NCI-H2196 (cell line): ENCODE data around the gene NCBP2.
"Not testable (repeated sequence)": the region's sequence is repeated elsewhere in the genome, so short reads cannot be mapped to it uniquely, and the experiment has no call there.

Experiments
- DNase-seq: peaks from one replicate; lab custom pipeline; 2025; ENCODE audit not compliant: unreplicated experiment; lab: John Stamatoyannopoulos, UW

Gene NCBP2

DNA sequence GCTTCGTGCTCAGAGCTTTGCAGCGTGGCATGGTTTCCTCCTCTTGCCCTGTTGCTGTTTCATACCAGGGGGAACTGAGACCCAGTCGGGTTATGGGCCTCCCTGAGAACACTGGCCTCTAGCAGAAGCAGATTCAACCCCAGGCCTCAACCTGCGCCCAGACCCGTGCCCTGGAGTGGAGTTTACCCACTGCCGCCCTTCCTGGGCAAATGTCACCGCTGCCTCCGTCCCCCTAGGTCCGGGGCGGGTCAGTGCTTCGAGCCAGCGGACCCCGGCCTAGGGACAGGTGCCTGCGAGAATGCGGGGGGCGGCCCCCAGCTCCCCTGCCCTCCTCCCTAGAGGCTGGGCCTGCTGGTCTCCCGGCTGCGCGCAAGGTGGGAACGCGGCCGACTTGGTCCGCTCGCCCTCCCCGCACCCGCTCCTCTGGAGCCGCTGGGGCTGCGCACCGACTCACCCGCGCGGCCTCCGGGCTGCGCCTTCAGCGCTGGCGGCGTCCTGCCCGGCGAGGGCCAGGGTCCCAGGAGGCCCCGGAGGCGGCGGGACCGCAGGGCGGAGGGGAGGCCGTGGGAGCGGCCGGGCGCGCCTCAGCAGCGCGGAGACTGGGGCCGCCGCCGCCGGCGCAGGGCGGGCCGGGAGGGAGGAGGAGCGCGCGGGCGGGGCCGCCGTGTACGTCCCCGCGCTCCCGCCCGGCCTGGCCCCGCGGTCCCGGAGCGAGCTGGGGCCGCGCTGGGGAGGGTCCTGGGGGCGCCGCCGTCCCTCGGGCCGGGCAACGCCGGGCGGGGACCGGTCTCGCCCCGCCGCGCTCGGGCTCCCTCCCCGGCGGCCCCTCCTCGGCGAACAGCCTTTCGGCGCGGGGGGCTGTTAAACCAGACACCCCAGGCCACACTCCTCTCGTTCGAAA, 26.2 kb upstream of the NCBP2 start, which contains the start of gene PIGZ:
Gene PIGZ (minus strand): TSS at position 601 of the 901 bp plus-strand sequence. CDS start 16,802 bp downstream, outside the sequence.
- peak; percentile 73 for DNase-seq

DNA sequence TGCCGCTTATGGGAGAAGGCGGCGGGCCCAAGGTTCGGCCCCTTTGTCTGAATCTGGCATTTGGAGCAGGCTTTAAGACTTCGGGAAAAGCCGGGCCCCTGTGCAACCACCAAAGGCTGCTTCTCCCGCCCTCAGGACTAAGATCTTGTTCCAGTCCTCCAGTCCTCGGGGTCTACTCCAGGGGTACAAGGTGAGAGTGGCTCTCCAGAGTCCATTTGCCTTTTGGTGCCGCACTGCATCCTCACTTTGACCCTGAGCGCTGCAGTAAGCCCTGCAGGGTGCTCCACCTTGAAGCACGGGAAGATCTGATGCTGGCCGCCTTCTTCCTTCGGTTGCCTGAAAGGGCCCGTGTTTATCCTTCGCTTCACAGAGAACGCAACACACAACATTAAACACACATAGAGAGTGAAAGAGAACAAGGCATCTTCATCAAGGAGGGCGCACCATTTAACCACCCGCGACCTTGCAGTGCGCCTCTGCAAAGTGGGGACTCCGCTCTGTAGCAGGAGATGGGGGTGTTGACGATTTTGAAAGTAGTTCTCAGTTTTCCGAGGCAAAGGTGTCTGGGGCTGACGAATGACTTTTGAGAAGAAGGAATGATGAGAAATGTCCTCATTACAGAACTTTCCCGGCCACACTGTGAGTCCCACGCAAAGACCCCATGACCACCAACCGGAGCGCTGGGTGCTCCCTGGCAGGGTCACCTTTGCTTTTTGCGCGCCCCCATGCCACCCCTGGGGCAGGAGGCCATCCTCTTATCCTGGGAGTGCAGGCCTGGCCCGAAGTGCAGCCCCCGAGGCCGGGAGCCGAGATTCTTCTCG, 25.3 kb upstream of the NCBP2 start:
- no peak for DNase-seq

DNA sequence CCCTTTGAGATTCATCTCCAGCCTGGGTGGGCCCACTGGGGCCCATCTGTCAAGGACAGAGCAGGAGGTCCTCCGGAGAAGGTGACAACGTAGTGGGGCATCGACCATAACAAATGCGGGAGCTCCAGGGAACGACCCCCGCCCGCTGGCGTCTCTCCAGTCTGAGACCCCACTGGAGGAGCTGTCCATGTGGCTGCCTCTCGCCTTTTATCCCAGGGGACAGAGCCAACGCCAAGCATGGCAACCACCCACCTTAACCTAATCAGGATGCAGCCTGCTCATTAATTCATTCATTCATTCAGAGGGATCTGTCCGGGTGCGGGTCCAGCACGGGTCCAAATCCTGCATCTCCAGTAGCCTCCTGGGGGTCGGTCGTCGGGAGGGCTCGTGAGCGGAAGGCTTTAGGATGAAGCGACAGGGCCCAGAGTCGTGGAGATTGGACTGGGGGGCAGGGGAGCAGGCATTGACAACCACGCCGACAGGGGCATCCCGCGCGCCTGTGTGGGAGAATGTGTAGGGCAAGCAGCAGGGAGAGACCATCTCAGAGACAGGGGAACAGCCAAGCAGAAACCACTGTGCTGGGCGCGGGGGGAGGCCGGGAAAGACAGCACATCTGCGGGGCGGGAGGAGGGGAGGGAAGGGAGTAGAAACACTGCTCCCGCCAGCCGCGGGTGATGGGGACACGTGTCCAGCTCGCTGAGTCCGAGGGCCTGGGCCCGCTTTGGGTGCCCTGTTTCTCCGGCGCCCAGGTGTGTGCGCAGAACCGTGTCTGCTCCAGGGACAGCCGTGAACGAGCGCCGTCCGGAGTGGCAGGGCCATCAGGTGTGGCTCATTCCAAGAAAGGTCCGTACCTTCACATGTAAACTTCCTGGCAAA, 24.4 kb upstream of the NCBP2 start:
- no peak for DNase-seq

DNA sequence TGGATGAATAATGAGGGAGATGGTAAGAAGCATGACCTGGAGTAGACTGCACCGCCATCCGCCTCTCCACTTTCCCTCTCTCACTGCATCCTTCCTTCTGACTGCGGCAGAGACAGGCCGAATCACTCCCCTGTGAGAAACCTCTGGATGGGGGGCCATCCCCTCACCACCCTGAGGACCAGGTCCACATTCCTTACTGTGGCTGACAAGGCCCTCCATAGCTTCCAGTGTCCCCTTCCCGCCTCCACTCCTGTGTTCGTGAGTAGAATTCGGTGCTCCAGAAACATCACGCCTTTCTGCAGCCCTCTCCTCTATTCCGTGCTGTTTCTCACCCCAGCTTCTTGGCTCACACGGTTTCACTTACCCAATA, 23.5 kb upstream of the NCBP2 start:
- no peak for DNase-seq

DNA sequence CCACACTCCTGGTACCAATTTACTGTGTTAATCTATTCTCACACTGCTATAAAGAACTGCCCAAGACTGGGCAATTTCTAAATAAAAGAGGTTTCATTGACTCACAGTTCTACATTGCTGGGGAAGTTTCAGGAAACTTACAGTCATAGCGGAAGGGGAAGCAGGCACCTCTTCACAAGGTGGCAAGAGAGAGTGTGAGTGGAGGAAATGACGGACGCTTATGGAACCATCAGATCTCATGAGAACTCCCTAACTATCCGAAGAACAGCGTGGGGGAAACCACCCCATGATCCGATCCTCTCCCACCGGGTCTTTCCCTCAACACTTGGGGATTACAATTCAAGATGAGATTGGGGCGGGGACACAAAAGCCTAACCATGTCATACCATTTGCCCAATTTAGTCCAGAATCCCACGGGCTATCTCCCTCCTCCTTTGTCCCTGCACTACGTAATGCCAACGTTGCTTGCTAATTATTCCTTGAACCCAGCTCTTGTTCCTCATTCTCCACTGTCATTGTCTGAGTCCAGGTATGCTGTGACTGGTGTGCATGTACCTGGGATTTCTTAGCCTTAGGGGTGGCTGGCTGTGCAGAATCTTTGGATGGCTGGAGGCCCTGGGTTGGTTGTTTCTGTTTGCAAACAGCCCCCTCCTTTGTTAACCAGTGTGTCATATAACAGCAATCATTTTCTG, 22.9 kb upstream of the NCBP2 start:
- no peak for DNase-seq

DNA sequence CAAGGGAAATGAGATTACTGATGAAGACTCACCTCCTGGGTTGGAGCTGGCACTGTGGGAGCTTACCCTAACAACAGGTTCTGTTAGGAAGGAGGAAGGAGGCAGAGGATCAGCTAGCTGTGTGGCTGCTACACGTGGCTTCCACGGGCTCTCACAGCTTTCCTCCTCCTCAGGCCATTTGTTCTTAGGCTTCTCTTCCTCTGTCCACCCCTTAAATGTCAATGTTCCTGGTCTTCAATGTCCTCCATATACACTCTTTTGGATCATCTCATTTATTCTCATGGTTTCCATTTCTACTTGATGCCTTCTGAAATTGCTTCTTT, 21.3 kb upstream of the NCBP2 start:
- no peak for DNase-seq

DNA sequence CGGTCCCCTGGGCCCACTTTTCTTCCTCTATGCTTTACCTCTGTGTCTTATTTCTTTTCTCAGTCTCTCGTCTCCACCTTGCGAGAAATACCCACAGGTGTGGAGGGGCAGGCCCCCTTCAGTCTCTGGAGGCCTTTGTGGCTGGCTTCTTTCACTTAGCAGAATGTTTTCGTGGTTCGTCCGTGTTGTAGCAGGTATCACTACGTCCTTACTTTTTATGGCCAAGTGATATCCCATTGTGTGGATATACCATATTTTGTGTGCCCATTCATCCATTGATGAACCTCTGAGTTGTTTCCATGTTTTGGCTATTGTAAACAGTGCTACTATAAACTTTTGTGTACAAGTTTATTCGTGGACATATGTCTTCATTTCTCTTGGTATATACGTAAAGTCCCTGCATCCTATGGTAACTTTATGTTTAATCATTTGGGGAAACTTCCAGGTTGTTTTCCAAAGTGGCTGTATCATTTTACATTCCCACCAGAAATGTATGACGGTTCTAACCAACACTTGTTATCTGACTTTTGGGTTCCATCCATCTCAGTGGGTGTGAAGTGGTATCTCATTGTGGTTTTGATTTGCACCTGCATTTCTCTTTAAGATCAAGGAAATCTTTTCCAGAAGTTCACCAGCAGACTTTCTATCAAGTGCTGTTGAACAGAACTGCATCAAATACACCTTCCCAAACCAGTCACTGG, 20.8 kb upstream of the NCBP2 start:
- DNase-seq, result no peak

DNA sequence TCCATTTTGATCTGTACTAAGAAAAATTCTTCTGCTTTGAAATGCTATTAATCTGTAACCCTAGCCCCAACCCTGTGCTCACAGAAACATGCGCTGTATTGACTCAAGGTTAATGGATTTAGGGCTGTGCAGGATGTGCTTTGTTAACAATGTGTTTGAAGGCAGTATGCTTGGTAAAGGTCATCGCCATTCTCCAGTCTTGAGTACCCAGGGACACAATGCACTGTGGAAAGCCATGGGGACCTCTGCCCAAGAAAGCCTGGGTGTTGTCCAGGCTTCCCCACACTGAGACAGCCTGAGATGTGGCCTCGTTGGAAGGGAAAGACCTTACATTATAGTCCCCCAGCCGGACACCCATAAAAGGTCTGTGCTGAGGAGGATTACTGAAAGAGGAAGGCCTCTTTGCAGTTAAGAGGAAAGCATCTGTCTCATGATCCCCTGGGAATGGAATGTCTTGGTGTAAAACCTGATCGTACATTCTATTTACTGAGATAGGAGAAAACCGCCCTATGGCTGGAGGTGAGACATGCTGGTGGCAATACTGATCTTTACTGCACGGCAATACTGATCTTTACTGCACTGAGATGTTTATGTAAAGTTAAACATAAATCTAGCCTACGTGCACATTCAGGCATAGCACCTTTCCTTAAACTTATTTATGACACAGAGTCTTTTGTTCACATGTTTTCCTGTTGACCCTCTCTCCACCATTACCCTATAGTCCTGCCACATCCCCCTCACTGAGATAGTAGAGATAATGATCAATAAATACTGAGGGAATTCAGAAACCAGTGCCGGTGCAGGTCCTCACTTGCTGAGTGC, 20.0 kb upstream of the NCBP2 start:
- no peak for DNase-seq

DNA sequence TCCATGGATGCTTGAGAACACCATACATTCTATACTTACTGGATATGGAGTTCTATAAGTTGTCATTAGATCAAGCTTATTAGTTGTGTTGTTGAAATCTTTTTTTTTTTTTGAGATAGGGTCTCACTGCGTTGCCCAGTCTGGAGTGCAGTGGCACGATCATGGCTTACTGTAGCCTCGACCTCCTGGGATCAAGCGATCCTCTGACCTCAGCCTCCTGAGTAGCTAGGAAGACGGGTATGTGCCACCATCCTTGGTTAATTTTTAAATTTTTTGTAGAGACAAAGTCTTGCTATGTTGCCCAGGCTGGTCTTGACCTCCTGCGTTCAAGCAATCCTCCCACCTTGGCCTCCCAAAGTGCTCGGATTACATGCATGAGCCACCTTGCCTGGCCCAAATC, 12.5 kb upstream of the NCBP2 start:
- no peak for DNase-seq

DNA sequence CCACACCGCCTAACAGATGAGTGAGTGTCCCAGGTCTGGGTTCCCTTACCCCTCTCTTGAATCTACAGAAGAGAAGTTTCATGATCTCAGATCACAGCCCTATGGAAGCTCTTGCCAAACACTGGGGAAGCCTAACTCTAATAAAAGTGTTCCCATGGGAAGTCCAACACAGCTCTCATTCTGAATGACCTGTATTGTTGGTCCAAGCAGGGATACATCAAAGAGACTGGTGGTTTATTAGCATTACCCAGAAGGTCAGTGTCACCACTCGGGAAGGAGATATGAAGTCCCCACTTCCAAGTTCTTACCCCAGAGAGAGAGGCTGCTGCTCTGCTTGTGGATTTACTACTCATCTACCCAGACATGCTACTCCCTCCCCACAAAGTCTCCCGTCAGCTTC, 9.0 kb upstream of the NCBP2 start:
- DNase-seq, result no peak

DNA sequence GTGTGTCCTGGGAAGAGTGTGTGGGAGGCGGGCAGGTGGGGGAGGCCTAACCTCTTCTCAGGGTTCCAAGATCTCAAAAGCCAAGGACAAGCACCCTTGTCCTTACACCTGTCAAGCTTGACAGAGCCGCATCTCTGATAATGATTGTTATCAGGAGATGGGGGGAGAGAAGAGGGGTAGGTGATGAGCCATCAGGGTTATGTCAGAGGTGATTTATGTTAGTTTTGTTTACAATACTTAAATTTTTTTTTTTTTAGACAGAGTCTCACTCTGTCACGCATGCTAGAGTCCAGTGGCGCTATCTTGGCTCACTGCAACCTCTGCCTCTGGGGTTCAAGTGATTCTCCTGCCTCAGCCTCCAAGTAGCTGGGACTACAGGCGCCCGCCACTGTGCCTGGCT, 7.4 kb upstream of the NCBP2 start:
- DNase-seq, result no peak

DNA sequence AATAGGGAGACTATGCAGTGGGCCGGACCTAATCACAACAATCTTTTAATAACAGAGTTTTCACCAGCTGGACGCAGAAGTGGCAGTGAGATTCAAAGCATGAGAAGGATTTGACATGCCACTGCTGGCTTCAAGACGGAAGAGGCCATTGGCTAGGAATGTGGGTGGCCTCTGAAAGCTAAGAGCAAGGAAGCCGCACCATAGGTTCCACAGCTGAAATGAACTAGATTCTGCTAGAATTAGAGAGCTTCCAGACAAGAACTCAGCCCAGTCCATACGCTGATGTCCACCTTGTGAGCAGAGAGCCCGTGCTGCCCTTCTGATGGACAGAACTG, 6.9 kb upstream of the NCBP2 start:
- DNase-seq, result no peak

DNA sequence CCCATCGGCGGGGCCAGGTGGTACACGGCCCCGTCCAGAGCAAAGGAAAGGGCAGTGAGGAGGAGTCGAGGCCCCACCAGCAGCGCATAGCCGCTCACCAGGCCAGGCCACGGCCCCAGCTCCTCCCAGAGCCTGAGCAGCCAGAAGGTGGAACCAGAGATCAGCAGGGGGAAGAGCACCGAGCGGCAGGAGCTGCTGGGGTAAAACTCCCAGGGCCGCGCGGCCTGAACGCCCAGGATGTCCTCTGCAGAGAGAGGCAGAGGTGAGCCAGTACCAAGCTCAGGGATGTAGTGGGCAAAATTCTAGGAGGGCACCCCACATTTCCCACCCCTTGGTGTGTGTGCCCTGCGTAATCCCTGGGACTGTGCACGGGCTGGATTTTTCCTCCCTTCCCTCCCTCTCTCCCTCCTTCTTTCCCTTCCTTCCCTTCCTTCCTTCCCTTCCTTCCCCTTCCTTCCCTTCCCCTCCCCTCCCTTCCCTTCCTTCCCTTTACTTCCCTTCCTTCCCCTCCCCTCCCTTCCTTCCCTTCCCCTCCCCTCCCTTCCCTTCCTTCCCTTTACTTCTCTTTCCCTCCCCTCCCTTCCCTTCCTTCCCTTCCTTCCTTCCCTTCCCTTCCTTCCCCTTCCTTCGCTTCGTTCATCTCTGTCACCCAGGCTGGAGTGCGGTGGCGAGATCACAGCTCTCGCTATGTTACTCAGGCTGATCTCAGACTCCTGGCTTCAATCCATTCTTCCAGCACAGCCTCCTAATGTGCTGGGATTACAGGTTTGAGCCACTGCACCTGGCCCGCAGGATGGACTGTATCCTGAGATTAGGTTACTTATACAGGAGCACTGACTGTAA, 6.3 kb upstream of the NCBP2 start:
- no peak for DNase-seq

DNA sequence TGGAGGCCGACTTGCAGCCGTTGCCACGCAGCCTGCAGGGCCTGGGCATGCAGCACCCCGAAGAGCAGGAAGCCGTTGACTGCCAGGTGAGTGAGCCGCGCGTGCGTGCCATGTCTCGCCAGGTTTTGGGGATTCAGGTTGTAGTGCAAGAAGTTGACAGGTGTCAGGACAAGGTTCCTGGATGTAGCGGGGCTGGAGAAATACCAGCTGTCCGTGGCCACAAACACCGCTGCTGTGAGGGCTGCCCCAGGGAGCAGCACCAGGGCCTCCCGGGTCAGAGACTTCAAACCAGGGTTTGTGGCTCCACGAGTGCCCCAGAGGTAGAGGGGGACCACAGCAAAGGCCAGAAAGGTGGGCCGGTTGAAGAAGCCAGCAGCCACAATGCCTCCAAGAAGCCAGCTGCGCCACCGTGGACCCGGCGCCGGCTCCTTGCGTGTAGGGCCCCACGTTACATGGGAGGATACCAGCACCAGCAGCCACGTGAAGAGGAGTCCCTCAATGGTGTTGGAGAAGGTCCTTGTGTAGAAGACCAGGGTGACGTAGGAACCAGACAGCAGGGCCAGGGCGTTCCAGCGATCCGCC, 5.6 kb upstream of the NCBP2 start:
- no peak for DNase-seq

DNA sequence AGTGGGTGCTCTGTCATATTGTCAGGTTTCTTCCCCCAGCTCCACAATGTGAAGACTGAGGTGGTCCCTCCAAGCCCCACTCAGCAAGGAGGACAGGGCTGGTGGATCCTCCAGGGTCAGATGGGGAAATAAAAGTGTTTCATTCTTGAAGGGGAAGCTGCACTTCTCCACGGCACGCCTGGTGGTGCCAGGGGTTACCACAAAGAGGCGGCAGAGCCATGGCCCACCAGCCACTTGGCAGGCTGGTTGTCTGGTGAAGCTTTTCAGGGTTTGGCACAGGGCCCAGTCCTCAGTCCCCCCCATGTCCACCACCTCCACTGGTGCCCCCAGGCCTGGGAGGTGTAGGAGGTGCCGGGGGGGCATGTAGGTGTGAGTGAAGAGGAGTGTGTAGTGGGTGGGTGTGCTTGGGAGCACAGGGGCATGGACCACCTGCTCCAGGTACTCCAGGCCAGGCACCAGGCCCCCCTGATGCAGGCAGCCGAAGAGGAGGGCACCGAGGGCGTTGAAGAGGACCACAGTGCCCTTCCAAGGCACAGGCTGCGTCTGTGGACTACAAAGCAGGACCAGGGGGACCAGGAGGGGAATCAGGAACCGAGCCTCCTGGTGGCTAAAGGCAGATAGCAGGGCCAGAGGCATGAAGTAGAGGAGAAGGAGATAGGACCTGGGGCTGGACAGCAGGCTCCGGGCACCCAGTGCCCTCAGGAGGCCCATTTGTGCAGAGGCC, 5.0 kb upstream of the NCBP2 start:
- no peak for DNase-seq

DNA sequence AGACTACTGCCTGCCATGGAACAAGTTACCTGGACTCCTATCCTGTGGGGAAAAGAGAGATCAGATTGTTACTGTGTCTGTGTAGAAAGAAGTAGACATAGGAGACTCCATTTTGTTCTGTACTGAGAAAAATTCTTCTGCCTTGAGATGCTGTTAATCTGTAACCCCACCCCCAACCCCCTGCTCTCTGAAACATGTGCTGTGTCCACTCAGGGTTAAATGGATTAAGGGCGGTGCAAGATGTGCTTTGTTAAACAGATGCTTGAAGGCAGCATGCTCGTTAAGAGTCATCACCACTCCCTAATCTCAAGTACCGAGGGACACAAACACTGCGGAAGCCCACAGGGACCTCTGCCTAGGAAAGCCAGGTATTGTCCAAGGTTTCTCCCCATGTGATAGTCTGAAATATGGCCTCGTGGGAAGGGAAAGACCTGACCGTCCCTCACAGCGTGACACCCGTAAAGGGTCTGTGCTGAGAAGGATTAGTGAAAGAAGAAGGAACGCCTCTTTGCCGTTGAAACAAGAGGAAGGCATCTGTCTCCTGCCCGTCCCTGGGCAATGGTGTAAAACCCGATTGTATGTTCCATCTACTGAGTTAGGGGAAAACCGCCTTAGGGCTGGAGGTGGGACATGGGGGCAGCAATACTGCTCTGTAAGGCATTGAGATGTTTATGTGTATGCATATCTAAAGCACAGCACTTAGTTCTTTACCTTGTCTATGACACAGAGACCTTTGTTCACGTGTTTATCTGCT, 1.9 kb upstream of the NCBP2 start:
- not testable (repeated sequence) for DNase-seq

DNA sequence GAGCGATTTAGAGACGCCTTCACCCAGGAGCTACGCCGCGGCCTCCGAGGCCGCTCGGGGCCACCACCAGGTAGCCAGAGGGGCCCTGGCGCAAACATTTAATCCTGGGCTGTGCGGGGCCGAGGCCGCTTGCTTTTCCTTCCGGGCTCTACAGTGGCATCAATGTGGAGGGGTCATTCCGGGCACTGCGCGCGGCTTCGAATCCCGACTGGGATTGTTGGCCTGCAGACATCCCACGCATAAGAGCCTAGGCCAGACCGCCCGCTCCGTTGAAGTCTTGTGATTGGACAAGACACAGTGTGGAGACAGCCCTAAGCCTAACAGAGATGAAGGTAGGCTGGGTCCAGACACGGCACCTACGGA, 568 bp upstream of the NCBP2 start:
- DNase-seq, result no peak
